Inferior parietal cortex (tissue), 1 donor: ENCODE data around the gene AGBL4.

Experiments used
- DNase-seq: peaks from one replicate; pipeline ENCODE4 v3.0.0-alpha.2; 2016; ENCODE audit errors: extremely low spot score

The AGBL4 gene

GRCh38 chr1:48830715-48831114, 1193.0 kb downstream of the AGBL4 start:
- DNase-seq = no peak

- DNase-seq = no peak
These were observed 1194.3 kb downstream of the AGBL4 start for GRCh38 chr1:48829446-48829845.

- no peak for DNase-seq
These were observed 1200.6 kb downstream of the AGBL4 start for GRCh38 chr1:48823168-48823567.

- no peak for DNase-seq
These were observed 1203.3 kb downstream of the AGBL4 start for GRCh38 chr1:48820491-48820890.

GRCh38 chr1:48817505-48818114, 1206.1 kb downstream of the AGBL4 start:
- DNase-seq = peak; percentile 65

- no peak for DNase-seq
These were observed 1213.0 kb downstream of the AGBL4 start for GRCh38 chr1:48810740-48811139.

GRCh38 chr1:48808496-48808895, 1215.3 kb downstream of the AGBL4 start:
- DNase-seq = no peak

GRCh38 chr1:48807554-48808260, 1216.0 kb downstream of the AGBL4 start:
- DNase-seq = no peak

GRCh38 chr1:48803474-48803873, 1220.3 kb downstream of the AGBL4 start:
- no peak for DNase-seq

- no peak for DNase-seq
These were observed 1228.9 kb downstream of the AGBL4 start for GRCh38 chr1:48794816-48795215.

GRCh38 chr1:48793863-48794262, 1229.9 kb downstream of the AGBL4 start:
- DNase-seq = no peak

- DNase-seq = no peak
These were observed 1230.8 kb downstream of the AGBL4 start for GRCh38 chr1:48792961-48793360.

- DNase-seq = no peak
These were observed 1233.4 kb downstream of the AGBL4 start for GRCh38 chr1:48790397-48790796.

GRCh38 chr1:48789903-48790302, 1233.9 kb downstream of the AGBL4 start:
- no peak for DNase-seq

- DNase-seq = no peak
These were observed 1237.9 kb downstream of the AGBL4 start for GRCh38 chr1:48785869-48786268.

- no peak for DNase-seq
These were observed 1239.5 kb downstream of the AGBL4 start for GRCh38 chr1:48784301-48784700.

- no peak for DNase-seq
These were observed 1246.4 kb downstream of the AGBL4 start for GRCh38 chr1:48777219-48777895.

GRCh38 chr1:48776393-48777218, 1247.1 kb downstream of the AGBL4 start, which contains the start of gene BEND5:
BEND5 (minus strand) TSS chr1:48776891; CDS start chr1:48776831, 60 bp downstream.
- no peak for DNase-seq

GRCh38 chr1:48775831-48776392, 1247.8 kb downstream of the AGBL4 start:
- DNase-seq = no peak

- no peak for DNase-seq
These were observed 1250.6 kb downstream of the AGBL4 start for GRCh38 chr1:48773133-48773532.

GRCh38 chr1:48772211-48772610, 1251.5 kb downstream of the AGBL4 start:
- DNase-seq = no peak

- no peak for DNase-seq
These were observed 1252.2 kb downstream of the AGBL4 start for GRCh38 chr1:48771561-48771960.
